ES-I3 (cell line): Measurements from ENCODE around the gene PCDHB8.
"Not testable (repeated sequence)": the region's sequence is repeated elsewhere in the genome, so short reads cannot be mapped to it uniquely, and the experiment has no call there.

Source experiments
- H3K36me3 ChIP-seq: 2 replicates; pipeline ENCODE4 v1.6.1; 2013; ENCODE audit warnings: mild to moderate bottlenecking, low read length, control low read depth, moderate library complexity; ENCODE audit not compliant: insufficient read depth
- H3K4me1 ChIP-seq: 2 replicates; pipeline ENCODE4 v1.6.1; 2013; ENCODE audit warnings: mild to moderate bottlenecking, control low read depth, low read length; ENCODE audit not compliant: insufficient read depth
- H3K9ac ChIP-seq: 2 replicates; pipeline ENCODE4 v1.6.1; 2013; ENCODE audit warnings: low read depth, mild to moderate bottlenecking, low read length, moderate library complexity
- H3K9me3 ChIP-seq: 2 replicates; pipeline ENCODE4 v1.6.1; 2013; ENCODE audit warnings: mild to moderate bottlenecking, low read length, moderate library complexity; ENCODE audit not compliant: control insufficient read depth, insufficient read depth

PCDHB8 gene

GRCh38 chr5:141199359-141200235 lies 22.0 kb downstream of the PCDHB8 start, which contains the start of gene PCDHB11:
Gene PCDHB11 (plus strand): TSS chr5:141199627. CDS start chr5:141199775, 148 bp downstream.
- Histone ChIP-seq H3K9me3 (peaks cover 4% of the 10 kb centered on the region; the same call in 1 of the 2 replicates), H3K36me3 (no peaks in the 10 kb centered on the region), H3K4me1 (no peaks in the 10 kb centered on the region), H3K9ac (no peak within 1 kb of the TSS)

DNA sequence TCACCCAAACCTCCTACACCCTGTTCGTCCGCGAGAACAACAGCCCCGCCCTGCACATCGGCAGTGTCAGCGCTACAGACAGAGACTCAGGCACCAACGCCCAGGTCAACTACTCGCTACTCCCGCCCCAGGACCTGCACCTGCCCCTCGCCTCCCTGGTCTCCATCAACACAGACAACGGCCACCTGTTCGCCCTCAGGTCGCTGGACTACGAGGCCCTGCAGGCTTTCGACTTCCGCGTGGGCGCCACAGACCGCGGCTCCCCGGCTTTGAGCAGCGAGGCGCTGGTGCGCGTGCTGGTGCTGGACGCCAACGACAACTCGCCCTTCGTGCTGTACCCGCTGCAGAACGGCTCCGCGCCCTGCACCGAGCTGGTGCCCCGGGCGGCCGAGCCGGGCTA lies 23.5 kb downstream of the PCDHB8 start:
- not testable (repeated sequence) for H3K9ac ChIP-seq, H3K9me3 ChIP-seq, H3K4me1 ChIP-seq, H3K36me3 ChIP-seq

DNA sequence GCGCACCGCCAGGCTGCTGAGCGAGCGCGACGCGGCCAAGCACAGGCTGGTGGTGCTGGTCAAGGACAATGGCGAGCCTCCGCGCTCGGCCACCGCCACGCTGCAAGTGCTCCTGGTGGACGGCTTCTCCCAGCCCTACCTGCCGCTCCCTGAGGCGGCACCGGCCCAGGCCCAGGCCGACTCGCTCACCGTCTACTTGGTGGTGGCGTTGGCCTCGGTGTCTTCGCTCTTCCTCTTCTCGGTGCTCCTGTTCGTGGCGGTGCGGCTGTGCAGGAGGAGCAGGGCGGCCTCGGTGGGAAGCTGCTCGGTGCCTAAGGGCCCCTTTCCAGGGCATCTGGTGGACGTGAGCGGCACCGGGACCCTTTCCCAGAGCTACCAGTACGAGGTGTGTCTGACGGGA lies 24.1 kb downstream of the PCDHB8 start:
- H3K36me3 ChIP-seq, H3K4me1 ChIP-seq, H3K9me3 ChIP-seq, H3K9ac ChIP-seq: not testable (repeated sequence)

DNA sequence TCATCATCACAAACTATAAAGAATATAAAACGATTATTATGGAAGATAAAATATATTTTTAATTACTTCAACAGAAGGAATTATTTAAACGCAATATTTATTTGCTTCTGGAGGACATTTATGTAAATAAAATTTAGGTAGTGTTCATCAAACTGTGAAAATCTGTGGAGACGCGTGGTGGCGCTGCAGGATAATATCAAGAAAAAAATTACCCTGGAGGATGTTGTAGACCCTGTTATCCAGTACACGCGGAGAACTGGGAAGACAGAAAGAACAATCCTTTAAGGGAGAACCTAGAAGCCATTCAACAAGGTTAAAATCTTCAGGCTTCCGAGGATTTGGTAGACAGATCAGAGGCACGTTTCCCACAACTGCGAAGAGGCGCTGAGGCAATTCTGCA lies 30.9 kb downstream of the PCDHB8 start, which contains the start of gene PCDHB12:
TSS of gene PCDHB12 (plus strand) at position 242 of the 400 bp plus-strand sequence. CDS start 189 bp downstream, outside the sequence.
- no peaks in the 10 kb centered on the region for H3K36me3 ChIP-seq
- H3K4me1 ChIP-seq, result no peaks in the 10 kb centered on the region
- no peak within 1 kb of the TSS for H3K9ac ChIP-seq
- no peaks in the 10 kb centered on the region for H3K9me3 ChIP-seq

DNA sequence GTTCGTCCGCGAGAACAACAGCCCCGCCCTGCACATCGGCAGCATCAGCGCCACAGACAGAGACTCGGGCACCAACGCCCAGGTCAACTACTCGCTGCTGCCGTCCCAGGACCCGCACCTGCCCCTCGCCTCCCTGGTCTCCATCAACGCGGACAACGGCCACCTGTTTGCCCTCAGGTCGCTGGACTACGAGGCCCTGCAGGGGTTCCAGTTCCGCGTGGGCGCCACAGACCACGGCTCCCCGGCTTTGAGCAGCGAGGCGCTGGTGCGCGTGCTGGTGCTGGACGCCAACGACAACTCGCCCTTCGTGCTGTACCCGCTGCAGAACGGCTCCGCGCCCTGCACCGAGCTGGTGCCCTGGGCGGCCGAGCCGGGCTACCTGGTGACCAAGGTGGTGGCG lies 32.7 kb downstream of the PCDHB8 start:
- H3K4me1 ChIP-seq, H3K9ac ChIP-seq, H3K36me3 ChIP-seq, H3K9me3 ChIP-seq: not testable (repeated sequence)

DNA sequence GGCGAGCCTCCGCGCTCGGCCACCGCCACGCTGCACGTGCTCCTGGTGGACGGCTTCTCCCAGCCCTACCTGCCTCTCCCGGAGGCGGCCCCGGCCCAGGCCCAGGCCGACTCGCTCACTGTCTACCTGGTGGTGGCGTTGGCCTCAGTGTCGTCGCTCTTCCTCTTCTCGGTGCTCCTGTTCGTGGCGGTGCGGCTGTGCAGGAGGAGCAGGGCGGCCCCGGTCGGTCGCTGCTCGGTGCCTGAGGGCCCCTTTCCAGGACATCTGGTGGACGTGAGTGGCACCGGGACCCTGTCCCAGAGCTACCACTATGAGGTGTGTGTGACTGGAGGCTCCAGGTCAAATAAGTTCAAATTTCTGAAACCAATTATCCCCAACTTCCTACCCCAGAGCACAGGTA lies 33.3 kb downstream of the PCDHB8 start:
- H3K9me3 ChIP-seq, H3K4me1 ChIP-seq, H3K36me3 ChIP-seq, H3K9ac ChIP-seq: not testable (repeated sequence)

- H3K9me3 ChIP-seq, H3K36me3 ChIP-seq, H3K4me1 ChIP-seq: not testable (repeated sequence)
- peak within 1 kb of the TSS; percentile 33; the same call in 1 of the 2 replicates for H3K9ac ChIP-seq
Observed at GRCh38 chr5:141213656-141214339, 36.2 kb downstream of the PCDHB8 start, which contains the start of gene PCDHB13. Gene PCDHB13 (plus strand): TSS chr5:141213919. CDS start chr5:141214124, 205 bp downstream.

- not testable (repeated sequence) for H3K4me1 ChIP-seq, H3K36me3 ChIP-seq, H3K9ac ChIP-seq, H3K9me3 ChIP-seq
Observed at GRCh38 chr5:141214583-141214982, 37.0 kb downstream of the PCDHB8 start.

- not testable (repeated sequence) for H3K4me1 ChIP-seq, H3K36me3 ChIP-seq, H3K9ac ChIP-seq, H3K9me3 ChIP-seq
Observed at GRCh38 chr5:141215504-141215903, 37.9 kb downstream of the PCDHB8 start.

GRCh38 chr5:141216035-141216434 lies 38.4 kb downstream of the PCDHB8 start:
- H3K9ac ChIP-seq, H3K9me3 ChIP-seq, H3K36me3 ChIP-seq, H3K4me1 ChIP-seq: not testable (repeated sequence)

- peak within 1 kb of the TSS; percentile 4; the same call in 1 of the 2 replicates for H3K9ac ChIP-seq
- H3K36me3 ChIP-seq, result no peaks in the 10 kb centered on the region
- H3K9me3 ChIP-seq, result no peaks in the 10 kb centered on the region
- H3K4me1 ChIP-seq, result no peaks in the 10 kb centered on the region
Observed at GRCh38 chr5:141223112-141223783, 45.7 kb downstream of the PCDHB8 start, which contains the start of gene PCDHB14. Gene PCDHB14 (plus strand): TSS chr5:141223343. CDS start chr5:141223506, 163 bp downstream.

GRCh38 chr5:141224844-141225243 lies 47.3 kb downstream of the PCDHB8 start:
- H3K36me3 ChIP-seq, H3K4me1 ChIP-seq, H3K9me3 ChIP-seq, H3K9ac ChIP-seq: not testable (repeated sequence)

- not testable (repeated sequence) for H3K9me3 ChIP-seq, H3K9ac ChIP-seq, H3K36me3 ChIP-seq, H3K4me1 ChIP-seq
Observed at GRCh38 chr5:141225421-141225820, 47.8 kb downstream of the PCDHB8 start.
